GM19467 (cell line): Measurements from ENCODE around the gene BBS4.
"Not testable (repeated sequence)": the region's sequence is repeated elsewhere in the genome, so short reads cannot be mapped to it uniquely, and the experiment has no call there.

Source experiments
- ATAC-seq: cut with Tn5 transposase; IDR thresholded peaks from one replicate; pipeline ENCODE4 v1.9.1; 2021; ENCODE audit warnings: mild to moderate bottlenecking, moderate library complexity; ENCODE audit not compliant: unreplicated experiment

Gene BBS4

DNA sequence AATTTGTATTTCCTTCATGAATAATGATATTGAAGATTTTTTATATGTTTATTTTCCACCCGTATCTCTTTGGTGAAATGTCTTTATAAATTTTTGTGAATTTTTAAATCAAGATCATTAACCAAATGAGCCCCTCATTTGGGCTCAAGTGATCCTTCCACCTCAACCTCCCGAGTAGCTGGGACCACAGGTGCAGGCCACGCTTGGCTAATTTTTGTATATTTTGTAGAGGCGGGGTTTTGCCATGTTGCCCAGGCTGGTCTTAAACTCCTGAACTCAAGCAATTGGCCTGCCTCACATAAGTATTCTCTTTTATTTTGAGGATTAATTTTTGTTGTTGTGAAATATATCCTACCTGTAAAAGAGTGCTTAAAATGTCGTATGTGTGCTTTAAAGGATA, 4.9 kb downstream of the BBS4 start:
- no peak for ATAC-seq

- ATAC-seq: no peak
Observed at GRCh38 chr15:72698938-72699337, 12.9 kb downstream of the BBS4 start.

- ATAC-seq: no peak
Observed at GRCh38 chr15:72700076-72700475, 14.1 kb downstream of the BBS4 start.

DNA sequence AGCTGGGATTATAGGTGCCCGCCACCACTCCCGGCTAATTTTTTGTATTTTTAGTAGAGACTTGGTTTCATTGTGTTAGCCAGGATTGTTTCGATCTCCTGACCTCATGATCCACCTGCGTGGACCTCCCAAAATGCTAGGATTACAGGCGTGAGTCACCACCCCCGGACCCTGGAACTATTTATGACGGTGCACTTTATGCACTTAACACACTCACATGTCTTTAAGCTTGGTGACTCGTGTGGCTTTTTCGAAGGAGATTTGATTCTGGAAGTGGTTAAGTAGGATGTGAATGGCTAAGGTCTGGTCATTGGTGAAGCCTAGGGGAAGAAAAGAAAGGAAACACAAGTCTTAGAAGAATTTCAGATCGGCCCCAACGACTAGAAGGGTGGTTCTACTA, 20.3 kb downstream of the BBS4 start:
- ATAC-seq: no peak

DNA sequence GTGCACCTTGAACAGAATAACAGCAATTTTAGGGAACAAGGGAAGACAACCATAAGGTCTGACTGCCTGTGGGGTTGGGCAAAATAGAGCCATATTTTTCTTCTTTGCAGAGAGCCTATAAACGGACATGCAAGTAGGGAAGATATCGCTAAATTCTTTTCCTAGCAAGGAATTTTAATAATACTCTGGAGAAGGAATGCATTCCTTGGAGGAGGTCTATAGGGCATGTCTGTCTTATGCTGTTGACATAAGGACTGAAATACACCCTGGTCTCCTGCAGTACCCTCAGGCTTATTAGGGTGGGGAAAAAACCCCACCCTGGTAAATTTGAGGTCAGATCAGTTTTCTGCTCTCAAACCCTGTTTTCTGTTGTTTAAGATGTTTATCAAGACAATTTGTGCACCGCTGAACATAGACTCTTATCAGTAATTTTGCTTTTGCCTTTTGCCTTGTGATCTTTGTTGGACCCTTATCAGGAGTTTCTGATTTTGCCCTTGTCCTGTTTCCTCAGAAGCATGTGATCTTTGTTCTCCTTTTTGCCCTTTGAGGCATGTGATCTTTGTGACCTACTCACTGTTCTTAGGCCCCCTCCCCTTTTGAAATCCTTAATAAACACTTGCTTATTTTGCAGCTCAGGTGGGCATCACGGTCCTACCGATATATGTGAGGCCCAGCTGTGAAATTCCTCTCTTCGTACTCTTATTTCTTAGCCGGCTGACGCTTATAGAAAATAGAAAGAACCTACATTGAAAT, 22.7 kb downstream of the BBS4 start:
- ATAC-seq: not testable (repeated sequence)

GRCh38 chr15:72722071-72722696, 36.2 kb downstream of the BBS4 start:
- no peak for ATAC-seq

- no peak for ATAC-seq
Observed at GRCh38 chr15:72724028-72724427, 38.0 kb downstream of the BBS4 start.

GRCh38 chr15:72725446-72725845, 39.4 kb downstream of the BBS4 start:
- no peak for ATAC-seq

DNA sequence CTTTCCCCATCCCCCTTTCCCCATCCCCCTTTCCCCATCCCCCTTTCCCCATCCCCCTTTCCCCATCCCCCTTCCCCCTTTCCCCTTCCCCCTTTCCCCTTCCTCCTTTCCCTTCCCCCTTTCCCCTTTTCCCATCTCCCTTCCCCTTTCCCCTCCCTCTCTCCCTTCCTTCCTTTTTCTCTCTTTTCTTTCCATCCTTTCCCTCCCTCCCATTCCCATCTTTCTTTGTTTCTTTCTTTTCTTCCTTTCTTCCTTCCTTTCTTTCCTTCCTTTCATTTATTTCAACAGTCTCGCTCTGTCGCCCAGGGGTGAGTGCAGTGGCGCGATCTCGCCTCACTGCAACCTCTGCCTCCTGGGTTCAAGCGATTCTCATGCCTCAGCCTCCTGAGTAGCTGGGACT, 39.8 kb downstream of the BBS4 start:
- not testable (repeated sequence) for ATAC-seq

- no peak for ATAC-seq
Observed at GRCh38 chr15:72727154-72727553, 41.1 kb downstream of the BBS4 start.

- ATAC-seq: not testable (repeated sequence)
Observed at GRCh38 chr15:72728249-72728648, 42.2 kb downstream of the BBS4 start.

GRCh38 chr15:72728821-72729220, 42.8 kb downstream of the BBS4 start:
- no peak for ATAC-seq

GRCh38 chr15:72732086-72732485, 46.1 kb downstream of the BBS4 start:
- ATAC-seq: no peak

DNA sequence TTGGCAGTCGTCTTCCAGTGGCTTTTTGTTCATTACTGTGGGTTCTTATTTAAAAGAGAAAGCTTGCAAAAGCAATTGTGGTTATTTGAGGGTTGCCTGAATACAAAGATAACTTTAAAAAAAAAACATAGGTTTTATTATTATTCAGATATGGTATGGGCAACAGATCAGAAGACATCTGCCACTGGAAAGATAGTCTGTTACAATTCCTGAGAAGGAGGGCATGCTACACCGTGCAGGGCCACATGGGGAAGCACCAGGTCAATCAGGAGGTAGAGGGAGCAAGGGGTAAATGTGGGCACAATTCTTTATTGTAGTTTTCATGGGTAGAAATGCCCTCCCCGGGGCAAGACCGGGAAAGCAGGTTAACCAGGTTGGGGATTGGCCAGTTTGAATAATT, 46.5 kb downstream of the BBS4 start:
- ATAC-seq: no peak

DNA sequence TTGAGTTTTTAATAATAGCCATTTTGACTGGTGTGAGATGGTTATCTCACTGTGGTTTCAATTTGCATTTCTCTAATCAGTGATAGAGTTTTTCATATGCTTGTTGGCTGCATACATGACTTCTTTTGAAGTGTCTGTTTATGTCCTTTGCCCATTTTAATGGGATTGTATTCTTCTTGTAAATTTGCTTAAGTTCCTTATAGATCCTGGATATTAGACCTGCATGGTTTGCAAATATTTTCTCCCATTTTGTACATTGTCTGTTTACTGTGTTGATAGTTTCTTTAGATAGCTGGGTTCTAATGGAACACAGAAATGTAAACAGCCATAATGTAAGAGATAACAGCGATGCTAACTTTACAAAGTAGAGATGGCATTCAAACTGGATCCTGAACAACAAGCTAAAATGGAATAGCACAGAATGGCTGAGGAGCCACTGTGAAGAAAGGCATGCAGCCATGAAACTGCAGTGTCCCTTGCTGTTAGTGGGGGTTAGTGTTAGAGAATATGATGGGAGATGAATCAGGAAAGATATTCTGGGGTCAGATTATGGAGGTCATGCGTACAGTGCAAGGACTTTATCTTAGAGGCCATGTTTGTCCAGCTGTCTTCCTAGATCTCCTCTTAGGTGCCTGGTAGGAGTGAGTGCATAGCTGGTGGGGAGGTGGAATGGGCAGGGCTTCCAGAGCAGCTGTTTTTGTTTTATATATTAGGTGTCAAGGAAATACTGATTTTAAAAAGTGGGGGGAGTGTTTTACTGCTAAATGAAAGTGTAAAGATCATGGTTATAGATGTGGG, 48.1 kb downstream of the BBS4 start:
- ATAC-seq: no peak

GRCh38 chr15:72735111-72735510, 49.1 kb downstream of the BBS4 start:
- no peak for ATAC-seq

DNA sequence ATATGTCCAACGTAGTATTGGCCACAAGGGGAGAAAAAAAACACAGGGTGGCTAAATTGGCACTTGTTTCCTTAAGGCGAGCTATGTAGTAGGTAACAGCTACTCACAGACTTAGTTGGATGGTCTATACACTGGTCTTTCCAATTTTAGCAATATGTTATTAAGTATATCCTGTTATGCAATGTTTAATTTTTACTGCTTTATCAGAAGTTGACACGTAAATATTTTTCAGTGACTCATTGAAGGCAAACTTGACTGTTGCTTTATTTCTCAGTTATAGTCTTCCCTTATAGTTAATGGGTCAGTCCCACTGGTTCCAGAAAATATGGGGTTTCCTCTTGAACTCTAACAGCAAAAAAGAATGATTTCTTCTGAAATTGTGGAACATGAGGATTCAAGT, 51.1 kb downstream of the BBS4 start:
- ATAC-seq: no peak

GRCh38 chr15:72737723-72738122, 51.7 kb downstream of the BBS4 start:
- ATAC-seq: no peak

DNA sequence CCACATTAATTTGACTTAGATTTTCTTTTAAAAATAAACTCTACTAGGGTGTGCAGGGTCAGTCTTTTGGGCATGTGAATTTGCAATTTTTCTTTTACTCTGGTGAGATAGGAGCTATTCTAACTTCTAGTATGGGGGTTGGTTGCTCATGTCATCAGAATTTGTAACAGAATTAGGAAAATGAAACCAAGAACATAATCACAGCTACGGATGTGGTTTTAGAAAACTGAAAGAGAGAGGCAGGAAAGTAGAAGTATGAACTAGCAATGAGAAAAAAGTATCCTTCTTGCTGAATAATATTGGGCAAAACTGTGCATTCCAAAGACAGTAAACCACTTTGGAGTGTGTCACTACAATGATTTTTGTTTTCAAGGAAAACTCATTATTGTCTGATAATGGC, 54.2 kb downstream of the BBS4 start:
- no peak for ATAC-seq

DNA sequence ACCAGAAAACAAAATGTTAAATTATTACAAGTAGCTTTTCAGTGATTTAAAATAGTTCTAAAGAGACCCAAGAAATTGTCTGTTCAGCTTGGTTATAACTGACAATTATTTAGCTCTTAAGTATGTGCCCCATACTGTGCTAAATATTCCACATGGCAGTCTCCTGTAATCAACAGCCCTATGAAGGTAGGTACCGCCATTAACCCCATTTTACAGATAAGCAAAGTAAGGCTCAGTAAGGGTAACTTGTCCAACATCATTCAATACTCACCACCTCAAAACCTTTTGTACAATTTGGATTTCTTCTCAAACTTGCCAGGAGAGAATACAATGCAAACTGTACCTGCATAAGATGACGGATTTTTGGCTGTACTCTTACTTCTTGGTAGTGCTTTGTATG, 63.7 kb downstream of the BBS4 start:
- ATAC-seq: no peak

DNA sequence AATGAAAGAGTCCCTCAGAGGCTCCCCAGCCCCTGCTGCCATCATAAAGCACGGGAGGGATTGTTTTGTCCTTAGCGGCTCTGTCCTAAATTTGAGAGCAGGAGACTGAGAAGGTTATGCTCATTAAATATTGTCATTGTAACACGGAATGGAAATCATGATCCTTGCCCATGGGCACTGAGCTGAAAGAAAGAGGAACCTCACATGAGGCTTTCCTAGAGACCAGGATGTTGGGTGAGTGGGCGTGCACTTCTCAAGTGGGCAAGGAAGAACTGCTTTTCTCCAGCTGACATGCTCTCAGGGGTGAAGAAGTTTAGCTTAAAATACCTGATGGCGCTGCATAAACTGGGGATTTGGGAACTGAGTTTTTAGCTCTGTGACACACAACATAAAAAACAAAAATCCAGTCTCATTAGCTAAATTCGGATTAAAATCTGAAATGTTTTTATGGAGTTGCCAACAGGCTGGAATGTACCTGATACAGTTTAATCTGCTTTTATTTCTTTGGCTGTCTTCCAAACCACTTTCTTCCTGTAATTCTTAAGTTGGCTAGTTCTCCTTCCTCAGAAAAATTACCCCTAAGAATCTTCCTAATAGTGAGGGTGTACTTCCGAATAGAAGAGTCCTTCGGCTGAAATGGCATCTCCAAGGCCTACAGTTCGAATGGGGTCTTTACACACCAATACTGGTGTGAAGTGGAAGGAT, 65.9 kb downstream of the BBS4 start:
- ATAC-seq: no peak
